GM21360 (cell line): ENCODE measurements around the gene PDZRN3.

Experiments
- ATAC-seq: cut with Tn5 transposase; IDR thresholded peaks from one replicate; pipeline ENCODE4 v1.9.1; 2021; ENCODE audit warnings: mild to moderate bottlenecking, moderate library complexity; ENCODE audit not compliant: unreplicated experiment

The PDZRN3 gene

DNA sequence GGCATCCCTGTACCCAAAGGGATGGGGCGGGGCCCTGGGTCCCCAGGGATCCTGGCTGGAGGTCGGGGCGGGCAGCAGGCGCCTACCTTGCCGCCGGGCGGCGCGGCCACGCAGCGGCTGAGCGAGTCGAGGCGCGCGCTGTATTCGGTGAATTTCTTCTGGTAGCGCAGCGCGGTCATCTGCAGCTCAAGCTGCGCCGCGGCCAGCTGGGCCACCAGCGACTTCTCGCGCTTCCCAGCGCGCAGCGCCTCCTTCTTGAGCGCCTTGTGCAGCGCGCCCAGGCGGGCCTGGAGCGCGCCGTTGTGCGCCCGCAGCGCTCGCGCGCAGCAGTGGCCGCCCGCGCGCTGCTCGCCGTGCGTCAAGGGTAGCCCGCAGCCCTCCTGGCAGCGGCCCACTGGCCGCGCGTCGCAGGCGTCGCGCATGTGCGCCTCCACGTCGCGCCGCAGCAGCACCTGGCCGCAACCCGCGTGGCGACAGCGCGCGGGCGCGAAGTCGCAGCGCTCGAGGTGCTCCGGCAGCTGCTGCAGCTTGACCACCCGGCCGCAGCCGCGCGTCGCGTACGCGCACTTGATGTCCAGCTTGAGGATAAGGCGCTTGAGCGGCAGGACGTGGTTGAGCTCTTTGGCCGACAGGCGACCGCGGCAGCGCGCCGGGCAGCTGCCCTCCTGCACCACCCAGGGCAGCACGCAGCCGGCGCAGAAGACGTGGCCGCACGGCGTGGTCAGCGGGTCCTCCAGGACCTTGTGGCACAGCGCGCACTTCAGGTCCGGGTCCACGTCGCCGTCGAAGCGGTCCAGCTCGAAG, 522 bp downstream of the PDZRN3 start:
- no peak for ATAC-seq

DNA sequence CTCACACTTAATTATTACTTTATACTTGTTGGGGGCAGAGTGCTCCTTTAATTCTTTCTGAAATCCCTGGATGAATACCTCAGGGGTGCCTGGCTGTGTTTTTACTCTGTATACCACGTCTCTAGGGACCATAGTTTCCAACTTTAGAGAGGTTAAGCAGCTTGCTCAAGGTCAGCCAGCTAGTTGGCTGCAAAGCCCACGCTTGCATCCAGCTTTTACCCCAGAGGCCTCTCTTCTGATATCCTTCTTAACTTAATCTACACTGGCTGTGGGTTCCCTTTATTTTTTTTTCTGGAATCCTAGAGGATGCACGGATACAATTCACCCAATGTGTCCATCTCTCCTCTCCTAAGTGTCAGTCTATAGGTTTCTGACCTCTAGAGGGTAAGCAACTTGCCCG, 1.4 kb downstream of the PDZRN3 start:
- no peak for ATAC-seq

DNA sequence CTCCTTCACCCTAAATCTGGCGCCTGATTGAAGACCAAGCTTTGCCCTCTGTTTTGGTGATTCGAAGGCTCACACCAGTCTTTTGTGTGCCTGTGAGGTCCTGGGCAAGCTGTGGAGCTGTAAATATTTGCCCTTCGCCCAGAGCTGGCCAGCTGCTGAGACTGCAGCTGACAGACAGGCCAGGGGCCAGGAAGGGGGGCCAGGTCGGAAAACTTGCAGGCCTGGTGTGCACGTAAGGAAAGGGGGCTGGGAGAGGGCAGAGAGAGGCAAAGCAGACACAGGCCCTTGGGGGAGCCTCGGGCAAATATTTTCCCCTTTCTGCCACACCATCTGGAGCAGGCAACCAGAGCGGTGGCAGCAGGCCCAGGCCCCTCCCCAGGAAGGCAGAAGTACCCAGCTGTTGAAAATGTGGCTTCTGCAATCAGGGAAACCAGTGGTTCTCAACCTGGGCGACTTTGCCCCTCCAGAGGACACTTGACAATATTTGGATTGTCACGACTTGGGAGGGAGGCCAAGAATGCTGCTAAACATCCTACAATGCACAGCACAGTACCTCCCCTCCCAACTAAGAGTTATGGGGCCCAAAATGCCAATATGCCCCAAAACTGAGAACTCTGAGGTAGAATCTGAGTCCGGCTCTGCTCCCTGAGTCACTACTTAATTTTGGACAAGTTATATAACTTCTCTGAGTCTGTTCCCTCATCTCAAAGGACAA, 2.5 kb downstream of the PDZRN3 start:
- no peak for ATAC-seq

DNA sequence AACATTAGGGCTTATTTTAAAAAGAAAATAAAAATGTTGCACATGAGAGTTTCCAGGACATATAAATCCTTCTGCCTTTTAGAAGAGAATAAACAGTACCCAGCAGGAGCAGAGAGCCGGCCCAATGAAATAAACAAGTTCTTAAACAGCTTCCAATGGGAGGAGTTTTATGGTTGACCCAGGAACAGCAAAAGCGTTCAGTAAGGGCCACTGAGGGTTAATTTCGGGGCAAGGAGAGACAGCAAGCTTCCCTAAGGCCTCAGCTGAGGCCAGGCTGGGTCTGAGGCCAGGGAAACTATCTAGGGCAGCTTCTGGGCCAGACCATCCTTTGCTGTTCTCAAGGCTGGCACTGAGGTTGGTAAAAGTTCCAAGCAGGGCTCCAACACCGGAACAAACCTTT, 3.4 kb downstream of the PDZRN3 start:
- ATAC-seq = no peak

DNA sequence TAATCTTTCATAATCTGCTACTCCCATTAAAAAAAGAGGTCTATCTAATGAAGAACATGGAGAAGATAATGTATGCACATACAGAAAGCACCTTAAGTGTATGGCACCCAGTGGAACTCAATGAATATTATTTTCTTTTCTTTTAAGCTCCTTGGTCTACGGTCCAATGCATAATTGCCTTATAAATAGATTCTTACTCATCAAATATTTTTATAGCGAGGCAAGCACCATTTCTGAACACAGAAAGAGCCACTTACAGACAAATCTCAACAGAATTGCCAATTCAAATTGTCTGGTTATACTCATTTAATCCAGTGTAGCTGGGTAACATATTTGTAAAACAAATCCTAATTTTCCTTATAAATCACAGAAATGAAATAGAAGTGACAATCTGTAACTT, 6.3 kb downstream of the PDZRN3 start:
- ATAC-seq = no peak

DNA sequence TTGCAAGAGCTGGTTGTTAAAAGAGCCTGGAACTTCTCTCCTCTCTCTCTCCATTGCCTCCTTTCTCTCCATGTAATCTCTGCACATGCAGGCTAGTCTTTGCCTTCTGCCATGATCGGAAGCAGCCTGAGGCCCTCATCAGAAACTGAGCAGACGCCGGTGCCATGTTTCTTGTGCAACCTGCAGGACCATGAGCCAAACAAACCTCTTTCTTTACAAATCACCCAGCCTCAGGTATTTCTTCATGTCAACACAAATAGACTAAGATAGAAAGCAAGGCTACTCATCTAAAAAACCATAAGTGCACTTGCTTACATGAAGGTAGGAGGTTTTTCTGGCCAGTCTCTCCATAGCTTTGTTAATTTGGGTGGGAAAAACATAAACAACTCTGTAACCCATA, 8.7 kb downstream of the PDZRN3 start:
- ATAC-seq = no peak

DNA sequence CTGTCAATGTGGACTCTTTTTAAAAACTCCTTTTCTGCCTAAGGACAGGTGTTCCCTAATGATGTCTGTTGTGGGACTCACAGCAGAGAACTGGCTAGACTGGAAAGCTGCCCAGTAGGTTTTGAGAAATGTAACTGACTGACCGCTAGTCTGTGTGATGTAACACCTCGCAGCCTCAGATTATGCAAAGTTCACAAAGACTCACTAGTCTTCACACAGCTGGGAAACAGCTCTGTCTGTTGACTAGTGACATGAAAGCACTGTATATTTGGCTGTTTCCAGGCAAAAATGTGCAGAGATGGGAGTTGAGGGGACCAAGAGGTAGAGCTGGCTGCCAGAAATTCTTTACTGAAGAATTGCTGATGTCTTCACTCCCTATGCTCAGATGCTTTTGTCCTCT, 10.3 kb downstream of the PDZRN3 start:
- ATAC-seq = no peak

DNA sequence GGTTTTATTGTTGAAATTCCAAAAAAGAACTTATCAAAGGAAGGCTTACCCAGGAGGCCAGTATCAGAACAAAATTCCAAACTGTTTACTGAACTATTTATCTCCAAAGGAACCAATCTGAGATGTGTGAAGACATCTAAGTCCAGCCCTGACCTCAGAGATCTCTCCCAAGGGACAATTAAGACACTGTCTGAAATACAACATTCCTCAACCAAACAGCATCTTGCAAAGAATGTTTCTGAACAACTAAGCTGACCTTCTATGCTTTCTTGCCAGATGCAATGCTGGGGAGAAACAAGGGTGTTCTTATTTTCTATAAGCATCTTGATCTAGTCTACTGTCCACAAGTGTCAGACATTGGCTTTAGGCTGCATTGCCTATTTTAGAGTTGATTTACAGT, 13.6 kb downstream of the PDZRN3 start:
- ATAC-seq = no peak

DNA sequence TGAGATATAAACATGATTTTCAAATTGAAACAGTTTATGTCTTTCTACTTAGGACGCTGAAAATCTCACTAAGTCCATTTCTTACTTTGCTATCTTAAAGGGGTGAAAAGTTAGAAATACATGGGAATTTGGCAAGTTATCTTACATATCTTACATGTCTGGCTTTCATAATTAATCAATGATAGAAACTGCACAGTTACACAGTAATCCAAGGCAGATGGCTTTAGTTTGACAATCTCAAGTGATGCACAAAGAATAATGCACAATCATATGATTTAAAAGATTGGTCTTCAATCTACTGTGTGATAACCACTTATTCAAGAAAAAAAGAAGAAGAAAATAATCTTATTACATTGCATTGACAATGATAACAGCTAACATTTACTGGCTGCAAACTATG, 14.2 kb downstream of the PDZRN3 start:
- no peak for ATAC-seq

DNA sequence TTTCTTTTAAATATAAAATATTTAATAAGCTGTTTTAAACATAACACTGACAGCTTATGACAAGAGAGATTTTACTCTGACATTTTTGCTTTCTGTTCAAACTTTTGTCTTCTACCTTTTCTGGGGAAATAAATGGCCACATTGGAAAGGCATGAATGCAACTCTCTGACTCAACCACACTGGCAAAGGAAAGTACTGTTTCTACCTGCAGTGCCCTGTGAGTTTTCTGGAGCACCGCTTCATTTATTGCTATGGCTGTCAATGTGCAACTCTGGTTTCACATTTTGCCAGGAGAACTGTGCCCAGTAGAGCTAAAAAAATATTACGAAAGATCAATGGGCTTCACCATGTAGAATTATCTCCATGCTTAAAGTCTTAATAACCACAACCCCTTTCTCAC, 15.1 kb downstream of the PDZRN3 start:
- no peak for ATAC-seq

DNA sequence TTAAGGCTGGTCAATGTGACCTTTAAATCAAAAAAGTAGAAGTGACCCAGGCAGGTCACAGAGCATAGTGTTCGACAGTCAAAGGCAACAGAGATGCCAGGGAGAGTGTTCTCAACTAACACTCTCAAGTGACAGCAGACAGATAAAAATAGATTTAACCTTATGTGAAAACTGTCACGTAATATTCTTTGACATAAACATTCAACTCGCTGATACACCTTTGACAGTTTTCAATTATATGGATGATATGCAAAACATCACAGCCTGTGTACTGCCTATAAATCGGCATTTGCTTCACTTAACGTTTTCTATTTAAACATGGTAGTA, 15.5 kb downstream of the PDZRN3 start:
- ATAC-seq = no peak

DNA sequence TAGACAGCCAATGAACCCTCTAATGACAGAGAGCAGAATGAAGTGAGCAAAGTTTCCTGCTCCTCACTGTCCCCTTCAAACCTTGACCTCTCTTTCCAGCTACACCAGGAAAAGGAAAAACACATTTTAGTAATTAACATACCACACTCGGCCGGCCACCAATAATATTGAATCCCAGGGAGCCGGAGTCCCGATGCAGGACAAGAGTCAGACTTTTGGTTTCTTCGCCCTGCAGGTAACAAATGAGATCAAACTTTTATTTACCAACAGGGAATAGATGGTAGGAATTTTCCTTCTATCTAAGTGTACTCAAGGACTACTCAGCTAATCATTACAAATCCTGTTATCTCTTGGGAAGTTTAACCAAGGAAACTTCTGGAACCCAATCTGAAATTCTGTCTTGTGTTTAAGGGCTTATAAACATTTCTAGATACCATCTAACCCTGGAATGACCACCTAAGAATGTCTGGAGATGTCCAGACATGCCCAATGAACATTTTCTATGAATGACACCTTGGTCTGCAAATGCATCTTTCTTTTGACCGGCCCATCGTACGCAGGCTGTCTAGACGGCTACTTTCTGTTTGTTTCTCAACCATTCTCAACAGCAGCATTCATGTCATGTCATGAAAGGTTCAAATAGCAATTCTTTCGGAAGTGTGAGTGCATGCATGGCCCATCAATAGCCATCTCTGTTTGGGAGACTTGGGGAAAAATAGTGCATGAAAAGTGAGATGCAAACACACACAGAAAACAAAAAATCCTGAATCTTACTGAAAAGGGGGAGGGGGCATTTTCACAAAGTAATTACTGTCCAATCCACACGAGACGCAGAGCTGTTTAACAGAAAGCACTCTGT, 16.1 kb downstream of the PDZRN3 start:
- ATAC-seq = no peak

DNA sequence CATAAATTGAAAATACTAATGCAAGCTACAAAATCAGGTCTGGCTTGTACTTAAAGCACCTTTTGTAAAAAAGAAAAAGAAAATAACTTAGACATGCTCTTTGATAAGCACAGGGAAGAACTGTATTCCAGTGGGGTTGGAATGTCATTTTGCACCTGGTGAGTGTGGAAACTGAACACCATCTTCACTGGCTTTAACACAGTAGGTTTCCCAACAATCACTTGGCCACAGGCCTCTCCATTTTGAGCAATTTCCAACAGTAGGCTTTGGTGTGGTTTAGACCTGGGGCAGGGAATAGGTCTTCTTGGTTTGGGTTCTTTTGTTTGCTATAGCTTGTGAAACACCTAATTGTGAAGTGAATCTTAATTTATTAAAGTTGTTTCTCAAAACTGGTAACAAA, 18.9 kb downstream of the PDZRN3 start:
- no peak for ATAC-seq

DNA sequence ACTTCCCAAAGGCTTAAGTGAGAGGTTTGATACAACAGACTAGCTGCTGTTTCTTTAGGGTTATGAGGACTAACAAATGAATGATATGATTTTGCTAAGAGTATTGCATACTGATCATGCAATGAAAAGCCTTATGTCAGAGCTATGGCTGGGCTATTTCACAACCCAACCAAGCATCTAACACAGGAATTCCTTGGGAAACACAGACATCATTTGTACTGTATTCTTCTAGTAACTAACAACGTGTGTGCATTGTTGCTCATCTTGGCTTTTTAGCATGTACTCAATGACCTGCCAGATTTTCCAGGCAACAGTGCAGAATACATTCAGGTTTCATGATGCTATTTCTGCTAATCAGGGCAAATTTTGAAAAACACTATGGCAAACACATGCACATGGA, 19.3 kb downstream of the PDZRN3 start:
- ATAC-seq = no peak

DNA sequence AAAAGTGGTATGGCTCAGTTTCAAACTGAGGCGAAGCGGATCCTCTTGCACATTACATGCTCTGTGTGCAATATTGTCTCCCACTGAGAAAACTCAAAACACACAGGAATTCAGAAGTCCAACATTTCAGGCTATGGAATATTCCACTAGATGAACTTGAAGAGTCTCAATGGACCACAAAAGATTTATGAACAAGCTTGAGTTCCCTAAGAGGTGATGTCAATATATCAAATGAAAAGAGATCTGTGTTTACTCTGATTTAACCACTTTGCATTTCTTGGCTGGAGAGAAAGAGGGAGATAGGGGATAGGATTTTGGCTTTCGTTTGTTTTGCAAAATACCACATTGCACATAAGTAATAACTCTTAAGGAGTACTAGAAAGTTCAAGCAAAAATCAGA, 20.3 kb downstream of the PDZRN3 start:
- no peak for ATAC-seq

DNA sequence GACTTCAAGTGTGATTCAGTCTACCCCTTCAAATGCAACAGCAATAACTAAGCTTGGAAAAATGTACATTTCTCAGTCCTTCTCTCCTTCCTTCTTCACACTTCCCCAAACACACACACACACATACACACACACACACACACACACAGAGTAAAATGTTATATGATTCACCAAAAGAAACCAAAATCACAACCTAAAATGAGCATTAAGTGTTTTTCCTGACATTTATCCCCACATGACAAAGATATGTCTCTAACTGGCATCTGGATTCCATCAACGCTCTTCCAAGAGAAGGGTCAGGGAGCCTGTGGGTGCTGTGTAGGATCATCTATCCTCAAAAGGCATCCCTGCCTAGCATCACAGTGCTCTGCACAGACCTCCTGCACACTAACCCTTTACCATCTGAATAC, 21.0 kb downstream of the PDZRN3 start:
- no peak for ATAC-seq

DNA sequence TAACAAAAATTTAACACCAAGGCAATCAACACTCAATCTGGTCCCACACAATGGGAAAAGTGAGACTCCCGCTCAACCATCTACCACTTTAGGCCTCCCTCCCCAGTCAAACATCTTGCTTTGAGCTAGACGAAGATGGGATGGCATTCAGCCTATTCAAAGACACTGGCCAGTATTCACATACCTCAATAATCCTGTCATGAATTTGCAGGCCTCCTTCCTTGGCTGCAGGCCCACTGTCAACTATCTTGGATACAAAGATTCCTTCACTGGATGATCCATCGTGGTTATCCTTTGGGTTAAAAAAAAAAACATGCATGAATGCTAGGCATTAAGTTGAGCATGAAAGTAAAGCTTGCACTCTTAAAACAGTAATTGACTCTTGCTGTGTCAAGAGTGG, 22.6 kb downstream of the PDZRN3 start:
- ATAC-seq = no peak

DNA sequence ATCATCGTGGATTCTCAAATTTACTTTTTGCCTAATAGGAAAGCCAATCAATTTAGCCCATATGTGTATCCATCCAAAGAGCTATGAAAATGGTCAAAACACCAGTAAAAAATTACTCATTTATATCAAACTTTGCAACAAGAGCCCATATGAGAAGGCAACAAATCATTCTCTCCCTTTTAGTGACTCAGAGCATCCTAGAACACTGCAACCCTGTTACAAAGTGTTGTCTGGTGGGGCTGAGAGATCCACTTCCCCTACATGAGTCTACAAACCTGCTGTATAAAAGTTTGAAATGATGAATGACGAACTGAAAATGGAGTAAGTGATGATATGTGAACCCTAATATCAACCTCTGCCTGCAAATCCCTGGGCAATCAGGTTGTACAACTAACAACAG, 23.3 kb downstream of the PDZRN3 start:
- no peak for ATAC-seq

DNA sequence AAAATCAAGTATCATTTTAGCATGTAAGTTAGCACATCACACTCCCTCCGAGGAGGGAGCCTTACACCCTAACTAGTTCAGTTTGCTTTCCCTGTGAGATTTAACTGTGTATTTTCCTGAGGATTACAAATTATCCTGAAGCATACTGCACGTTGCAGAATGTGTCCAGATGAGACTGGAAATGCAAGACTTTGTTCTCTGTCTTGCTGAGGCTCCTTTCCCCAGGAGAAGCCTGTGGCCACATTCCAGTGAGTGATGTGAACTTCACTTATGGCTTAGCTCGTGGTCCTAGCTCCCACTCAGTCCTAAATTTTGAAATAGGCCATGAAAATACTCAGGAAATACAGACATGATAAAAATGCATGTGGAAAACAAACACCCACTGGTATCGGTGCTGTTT, 23.7 kb downstream of the PDZRN3 start:
- ATAC-seq = no peak

DNA sequence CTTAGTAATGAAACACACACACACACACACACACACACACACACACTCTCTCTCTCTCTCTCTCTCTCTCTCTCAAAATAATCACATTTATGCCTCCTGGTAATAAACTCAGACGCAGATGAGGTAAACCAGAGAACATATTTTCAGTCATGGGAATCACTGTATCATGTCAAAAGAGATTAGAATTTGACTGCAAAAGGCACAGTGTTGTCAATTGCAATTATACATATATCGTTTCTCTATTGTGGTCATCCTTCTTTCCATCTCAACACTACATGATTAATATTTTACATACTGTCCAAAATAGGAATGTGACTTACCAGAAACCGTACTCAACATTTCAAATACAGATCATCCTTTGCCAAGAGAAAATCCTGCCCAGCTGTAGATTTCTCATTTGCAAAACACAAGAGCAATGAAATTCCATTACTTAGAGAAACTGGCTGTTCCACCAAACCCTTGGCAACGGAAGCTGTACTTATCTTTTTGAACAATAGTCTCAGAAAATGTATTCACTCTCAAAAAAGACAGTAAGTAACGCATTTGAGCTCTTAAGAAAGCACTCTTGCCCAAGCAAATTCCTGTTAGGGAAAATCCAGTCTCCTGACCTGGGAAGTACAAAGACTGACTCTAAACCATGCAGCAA, 24.3 kb downstream of the PDZRN3 start:
- ATAC-seq = no peak

DNA sequence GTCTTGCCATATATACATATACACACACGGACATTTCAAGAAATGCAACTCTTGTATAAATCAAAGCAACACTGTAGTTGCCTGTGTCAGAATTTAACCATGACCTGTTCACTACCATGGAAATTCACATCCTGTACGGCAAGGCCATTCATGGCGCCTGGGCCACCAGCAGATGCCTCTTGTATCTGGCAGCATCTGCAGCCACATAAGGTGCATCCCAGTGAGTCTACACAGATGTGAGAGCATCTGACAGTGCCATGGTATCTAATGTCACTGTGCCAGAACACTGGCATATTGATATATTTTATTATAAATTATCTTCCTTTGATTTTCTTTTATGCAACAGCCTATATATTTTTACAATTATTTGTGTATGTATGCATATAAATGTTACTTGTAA, 25.1 kb downstream of the PDZRN3 start:
- ATAC-seq = no peak
